Smooth muscle cell of the brain vasculature (primary cell): ENCODE results near the gene PBX4.

ENCODE experiments used
- DNase-seq: peaks from one replicate; pipeline ENCODE4 v3.0.0-alpha.2; 2012; ENCODE audit warnings: low read depth, low spot score

The PBX4 gene

GRCh38 chr19:19554074-19555023 is 64.1 kb downstream of the PBX4 start:
- DNase-seq = no peak

DNA sequence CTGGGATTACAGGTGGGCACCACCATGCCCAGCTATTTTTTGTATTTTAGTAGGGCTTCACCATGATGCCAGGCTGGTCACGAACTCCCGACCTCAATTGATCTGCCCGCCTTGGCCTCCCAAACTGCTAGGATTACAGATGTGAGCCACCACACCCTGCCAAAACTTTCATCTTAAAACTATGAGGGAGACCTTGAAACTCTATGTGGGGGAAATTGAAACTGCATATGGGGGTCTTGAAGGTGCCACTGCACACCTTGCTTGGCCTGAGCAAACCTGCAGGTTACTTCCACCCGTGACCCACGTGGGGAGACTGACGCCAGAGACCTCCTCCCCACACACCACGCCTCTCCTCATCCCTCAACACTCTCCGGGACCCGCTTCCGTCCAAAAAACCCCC is 64.8 kb downstream of the PBX4 start:
- no peak for DNase-seq

GRCh38 chr19:19552798-19553197 is 65.7 kb downstream of the PBX4 start:
- DNase-seq = no peak

DNA sequence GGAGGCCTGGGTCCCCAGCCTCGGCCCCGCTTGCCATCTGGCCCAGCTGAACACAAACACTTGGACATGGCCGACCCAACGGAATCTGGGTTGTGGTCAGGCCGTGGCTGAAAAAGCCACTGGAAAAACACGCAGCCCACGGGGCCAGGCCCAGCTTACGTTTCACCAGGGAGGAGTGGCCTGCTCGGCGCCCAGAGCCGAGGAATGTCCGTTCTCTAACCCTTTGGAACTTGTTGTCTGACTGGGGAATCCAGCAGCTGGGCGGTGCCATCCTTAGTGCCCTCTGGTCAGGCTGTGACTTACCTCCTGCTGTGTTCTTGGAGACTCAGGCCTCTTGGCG is 66.7 kb downstream of the PBX4 start:
- no peak for DNase-seq

GRCh38 chr19:19550972-19551852 is 67.3 kb downstream of the PBX4 start:
- no peak for DNase-seq

GRCh38 chr19:19550485-19550929 is 68.0 kb downstream of the PBX4 start:
- no peak for DNase-seq

GRCh38 chr19:19549804-19550464 is 68.6 kb downstream of the PBX4 start:
- no peak for DNase-seq

GRCh38 chr19:19548915-19549759 is 69.3 kb downstream of the PBX4 start:
- DNase-seq = no peak

- no peak for DNase-seq
Measured at GRCh38 chr19:19547674-19548336, 70.7 kb downstream of the PBX4 start.

DNA sequence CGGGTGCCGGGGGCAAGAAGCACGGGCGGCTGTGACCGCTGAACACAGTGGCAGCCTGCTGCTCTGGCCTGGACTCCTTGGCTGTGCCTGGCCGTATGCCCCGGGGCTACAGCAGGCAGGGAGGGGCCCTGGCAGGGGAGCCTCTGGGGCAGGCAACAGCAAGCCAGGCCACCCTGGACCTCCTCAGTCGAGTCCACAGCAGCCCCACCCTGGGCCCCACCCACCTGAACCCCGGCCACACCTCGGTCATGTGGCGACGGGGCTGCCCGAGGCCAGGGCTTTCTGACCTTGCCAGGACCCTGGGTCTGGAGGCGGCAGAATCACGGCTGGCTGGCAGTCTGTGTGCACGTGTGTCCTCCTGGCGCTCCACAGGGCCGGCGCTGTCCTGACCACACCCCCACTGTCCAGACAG is 71.7 kb downstream of the PBX4 start:
- no peak for DNase-seq

GRCh38 chr19:19545707-19546106 is 72.8 kb downstream of the PBX4 start:
- no peak for DNase-seq

- DNase-seq = no peak
Measured at GRCh38 chr19:19544954-19545591, 73.4 kb downstream of the PBX4 start.

DNA sequence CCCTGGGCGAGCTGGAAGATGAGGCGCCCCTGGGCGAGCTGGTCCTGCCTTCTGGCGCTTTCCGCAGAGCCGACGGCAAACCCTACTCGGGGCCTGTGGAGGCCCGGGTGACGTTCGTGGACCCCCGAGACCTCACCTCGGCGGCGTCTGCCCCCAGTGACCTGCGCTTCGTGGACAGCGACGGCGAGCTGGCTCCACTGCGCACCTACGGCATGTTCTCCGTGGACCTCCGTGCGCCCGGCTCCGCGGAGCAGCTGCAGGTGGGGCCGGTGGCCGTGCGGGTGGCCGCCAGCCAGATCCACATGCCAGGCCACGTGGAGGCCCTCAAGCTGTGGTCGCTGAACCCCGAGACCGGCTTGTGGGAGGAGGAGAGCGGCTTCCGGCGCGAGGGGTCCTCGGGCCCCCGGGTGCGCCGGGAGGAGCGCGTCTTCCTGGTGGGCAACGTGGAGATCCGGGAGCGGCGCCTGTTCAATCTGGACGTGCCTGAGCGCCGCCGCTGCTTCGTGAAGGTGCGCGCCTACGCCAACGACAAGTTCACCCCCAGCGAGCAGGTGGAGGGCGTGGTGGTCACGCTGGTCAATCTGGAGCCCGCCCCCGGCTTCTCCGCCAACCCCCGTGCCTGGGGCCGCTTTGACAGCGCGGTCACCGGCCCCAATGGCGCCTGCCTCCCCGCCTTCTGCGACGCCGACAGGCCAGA is 74.1 kb downstream of the PBX4 start:
- DNase-seq = no peak

GRCh38 chr19:19543640-19544039 is 74.8 kb downstream of the PBX4 start:
- DNase-seq = no peak

- no peak for DNase-seq
Measured at GRCh38 chr19:19543101-19543500, 75.4 kb downstream of the PBX4 start.

DNA sequence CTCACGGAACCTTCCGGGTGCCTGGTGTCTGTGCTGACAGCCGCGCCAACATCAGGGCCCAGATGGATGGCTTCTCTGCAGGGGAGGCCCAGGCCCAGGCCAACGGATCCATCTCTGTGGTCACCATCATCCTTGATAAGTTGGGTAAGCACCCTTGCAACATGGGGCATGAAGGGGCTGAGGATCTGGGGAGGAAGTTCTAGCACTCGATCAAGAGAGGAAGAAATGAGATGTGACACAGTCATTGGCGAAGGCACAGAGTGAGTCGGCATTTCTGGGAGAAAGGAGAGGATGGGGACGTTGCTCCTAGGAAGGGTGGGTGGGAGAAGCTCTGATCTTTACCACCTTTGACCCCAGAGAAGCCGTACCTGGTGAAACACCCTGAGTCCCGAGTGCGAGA is 76.0 kb downstream of the PBX4 start:
- no peak for DNase-seq

DNA sequence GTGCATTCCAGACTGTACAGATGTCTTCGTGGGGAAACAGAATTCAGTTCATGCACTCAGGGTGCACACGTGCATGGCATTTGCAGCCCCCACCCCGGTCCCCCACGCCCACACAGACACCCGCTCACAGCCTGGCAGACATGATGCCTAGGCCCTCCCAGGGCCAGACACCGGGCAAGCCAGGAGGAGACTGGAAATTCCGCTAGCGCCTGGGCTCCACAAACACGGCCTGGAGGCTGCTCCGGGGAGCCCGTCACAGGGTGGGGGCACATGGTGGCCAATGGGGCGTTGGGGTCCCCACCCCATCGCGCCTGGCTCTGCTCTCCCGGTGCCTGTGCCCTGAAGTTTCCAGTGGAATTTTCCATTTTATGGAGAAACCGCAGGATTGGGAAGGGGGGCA is 76.9 kb downstream of the PBX4 start:
- DNase-seq = no peak

- no peak for DNase-seq
Measured at GRCh38 chr19:19540715-19541515, 77.6 kb downstream of the PBX4 start.
